GM19240 (cell line): Measurements from ENCODE around the gene LTBR.
A peak's percentile ranks its signal among the peaks of the same experiment; 100 is the strongest.
"Not testable (repeated sequence)": the region's sequence is repeated elsewhere in the genome, so short reads cannot be mapped to it uniquely, and the experiment has no call there.

Source experiments
- DNase-seq: peaks from one replicate; pipeline ENCODE4 v3.0.0; 2011; ENCODE audit warnings: low spot score; ENCODE audit not compliant: insufficient read length

Gene LTBR

DNA sequence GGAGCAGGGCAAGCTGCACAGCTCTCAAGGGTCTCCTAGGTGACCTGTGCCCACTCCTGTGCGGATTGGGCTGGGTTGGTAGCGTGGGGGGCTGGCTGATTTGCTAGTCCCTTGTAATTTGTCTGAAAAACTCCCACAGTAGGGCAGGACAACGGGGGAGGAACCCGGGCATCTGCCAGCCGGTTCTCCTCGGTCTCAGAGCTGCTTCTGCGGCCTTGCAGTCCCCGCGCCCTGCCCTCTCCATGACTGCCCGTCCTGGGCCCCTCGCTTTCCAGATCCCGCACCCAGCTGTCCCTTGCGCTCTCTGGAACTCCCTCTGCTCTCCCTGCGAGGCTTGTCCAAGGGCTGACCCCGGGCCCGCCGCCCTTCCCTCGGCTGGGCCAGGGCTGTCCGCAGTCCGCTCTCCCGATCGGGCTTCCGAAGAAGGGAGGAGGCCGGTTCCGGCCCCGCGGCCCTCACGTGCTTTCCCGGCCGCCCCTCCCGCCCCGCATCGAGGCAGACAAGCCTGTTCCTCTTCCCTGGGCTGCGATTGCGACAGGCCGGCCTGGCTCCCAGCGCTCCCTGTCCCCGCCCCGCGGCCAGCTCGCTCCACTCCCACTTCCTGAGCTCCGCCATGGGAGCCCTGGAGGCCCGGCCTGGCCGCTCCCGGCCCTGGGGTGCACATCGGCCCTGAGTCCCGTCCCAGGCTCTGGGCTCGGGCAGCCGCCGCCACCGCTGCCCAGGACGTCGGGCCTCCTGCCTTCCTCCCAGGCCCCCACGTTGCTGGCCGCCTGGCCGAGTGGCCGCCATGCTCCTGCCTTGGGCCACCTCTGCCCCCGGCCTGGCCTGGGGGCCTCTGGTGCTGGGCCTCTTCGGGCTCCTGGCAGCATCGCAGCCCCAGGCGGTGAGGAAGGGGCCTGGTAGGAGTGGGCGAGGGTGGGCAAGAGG is at the start of gene LTBR:
LTBR (plus strand) TSS at position 591 of the 927 bp plus-strand sequence; CDS start at position 788, 197 bp downstream.
- no peak for DNase-seq

DNA sequence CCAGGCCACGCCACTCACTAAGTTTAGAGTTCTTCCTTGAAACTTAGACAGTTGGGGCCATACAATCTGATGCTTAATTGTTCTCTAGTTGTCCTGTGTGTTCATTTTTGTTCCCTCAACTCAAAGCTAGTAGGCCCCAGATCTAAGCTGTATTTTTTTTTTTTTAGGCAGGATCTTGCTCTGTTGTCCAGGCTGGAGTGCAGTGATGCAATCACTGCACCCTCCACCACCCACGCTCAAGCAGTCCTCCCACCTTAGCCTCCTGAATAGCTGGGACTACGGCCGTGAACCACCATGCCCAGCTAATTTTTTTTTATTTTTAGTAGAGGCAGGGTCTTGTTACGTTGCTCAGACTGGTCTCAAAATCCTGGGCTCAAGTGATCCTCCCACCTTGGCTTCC is 49.6 kb upstream of the LTBR start:
- no peak for DNase-seq

DNA sequence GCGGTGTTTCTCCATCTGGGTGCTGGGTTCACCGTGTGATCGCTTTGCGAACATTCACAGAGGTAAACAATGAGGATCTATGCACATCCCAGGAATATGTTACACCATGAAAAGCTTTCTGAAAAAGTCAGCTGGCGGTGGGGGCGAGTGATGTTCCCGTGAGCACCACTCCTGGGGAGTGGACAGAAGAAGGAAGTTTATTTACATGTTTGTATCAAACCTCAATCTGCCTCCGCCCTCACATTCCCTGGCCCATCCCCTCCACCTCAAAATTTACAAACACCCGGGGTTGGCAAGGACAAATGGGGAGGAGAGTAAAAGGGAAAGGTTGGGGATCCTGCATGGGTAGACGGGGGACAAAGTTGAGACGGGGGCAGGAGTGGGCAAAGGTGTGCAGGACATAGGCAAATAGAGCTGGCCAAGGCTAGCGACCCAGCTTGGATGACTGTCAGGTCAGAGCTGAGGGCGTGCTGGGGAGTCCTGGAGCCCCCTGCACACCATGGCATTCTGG is 49.0 kb upstream of the LTBR start:
- no peak for DNase-seq

DNA sequence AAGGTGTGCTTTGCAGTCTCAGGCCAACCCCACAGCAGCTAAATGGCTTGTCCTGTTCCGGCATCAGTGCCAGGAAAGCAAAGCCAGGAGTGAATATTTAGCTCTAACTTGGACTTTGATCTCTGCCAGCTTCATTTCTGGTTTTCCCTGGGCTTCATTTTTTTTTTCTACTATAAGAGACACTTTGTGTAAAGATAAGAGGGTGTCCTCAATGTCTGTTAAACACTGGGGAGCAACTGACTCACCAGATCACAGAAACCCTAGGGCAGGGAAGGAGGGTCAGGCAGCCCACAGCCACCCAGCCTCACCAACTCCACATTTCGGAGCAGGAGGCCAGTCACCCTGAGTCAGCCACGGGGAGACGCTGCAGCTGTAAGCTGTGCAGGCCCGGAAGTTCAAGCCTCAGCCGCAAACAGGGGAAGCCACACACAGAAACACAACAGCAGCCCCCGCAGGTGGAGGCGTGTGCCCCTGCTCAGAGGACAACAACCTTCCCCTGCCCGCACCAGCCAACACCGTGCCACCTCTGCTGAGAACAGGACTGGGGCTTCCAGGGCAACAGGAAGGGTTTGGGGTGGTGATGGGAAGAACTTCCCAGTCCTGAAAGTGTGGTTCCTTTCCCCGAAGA is 48.4 kb upstream of the LTBR start:
- peak; percentile 95 for DNase-seq

DNA sequence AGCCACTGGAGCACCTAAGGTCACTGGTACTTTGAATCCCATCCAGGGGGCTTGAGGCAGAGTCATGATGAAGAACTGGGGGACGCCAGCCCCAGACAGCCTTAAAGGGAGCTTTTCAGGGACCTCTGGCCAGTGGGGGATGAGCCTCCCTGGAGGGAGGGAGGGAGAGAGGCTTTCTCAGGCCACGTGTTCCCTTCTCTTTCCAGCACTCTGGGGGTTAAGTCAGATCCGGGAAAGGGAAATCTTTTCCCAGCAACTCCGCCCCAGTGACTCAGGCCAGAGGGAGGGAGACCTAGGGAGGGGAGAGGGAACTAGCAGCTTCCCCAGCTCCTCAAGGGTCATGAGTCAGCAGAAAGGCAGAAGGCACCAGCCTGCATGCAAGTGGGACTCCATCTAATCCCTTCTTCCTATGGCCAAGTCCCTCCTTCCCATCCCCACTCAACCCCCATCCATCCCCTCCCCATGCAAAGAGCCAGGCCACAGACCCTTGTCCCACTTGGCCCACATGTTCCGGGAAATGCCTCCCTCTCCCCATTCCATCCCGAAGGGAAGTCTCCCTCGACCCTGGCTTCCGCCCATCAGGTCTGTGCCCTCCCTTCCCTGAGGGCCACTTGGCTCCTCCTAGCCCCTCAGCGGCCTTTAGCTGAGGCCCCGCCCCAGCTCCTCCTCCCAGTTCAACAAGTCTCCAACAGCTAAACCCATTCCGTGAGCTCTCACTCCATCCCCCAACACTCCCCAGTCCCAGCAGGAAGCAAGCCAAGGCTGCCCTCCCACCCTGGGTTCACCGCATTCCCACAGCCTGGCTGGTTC is 47.7 kb upstream of the LTBR start:
- DNase-seq = peak; percentile 57

DNA sequence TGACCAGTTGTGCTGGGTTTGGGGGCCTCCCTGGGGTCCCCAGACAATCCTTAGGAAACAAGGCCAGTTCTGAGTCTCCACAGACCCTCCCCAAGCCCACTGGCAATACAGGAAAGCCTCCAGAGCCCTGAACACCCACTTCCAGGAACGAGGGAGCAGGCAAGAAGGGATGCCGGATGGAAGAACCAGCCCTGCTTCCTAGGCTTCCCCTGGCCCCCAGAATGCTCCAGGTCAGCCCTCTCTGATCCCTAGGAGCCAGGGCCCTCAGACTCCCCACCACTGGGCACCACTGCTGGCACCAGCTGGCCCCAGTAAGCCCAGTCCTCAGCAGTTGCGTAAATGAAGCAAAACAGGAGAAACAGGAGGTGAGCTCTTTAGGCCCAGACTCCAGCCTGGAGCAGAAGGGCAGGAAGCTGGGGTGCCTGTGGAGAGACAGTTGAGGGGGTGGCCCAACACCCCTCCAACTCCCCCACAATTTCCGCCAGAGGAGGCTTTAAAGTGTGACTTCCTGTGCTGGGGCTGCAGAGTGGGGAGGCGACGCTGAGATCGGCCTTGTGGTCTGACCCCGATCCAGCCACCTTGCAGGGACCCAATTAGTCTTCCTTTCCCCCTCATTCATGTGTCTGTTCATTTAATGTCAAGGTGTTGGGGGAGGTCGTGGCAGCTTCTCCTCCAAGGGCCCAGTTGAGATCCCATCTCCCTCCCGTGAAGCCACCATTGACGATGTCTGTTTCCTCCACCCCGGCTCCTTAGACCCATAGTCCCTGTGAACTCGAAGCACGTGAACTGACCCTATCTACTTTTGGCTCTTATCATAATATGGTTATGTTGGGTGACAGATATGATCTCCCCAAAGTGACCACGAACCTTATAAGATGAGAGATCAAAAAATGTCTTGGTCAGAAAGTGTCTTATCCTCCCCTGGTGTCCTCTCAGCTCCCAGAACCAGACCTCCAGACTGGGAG is 46.8 kb upstream of the LTBR start:
- DNase-seq = peak; percentile 44

DNA sequence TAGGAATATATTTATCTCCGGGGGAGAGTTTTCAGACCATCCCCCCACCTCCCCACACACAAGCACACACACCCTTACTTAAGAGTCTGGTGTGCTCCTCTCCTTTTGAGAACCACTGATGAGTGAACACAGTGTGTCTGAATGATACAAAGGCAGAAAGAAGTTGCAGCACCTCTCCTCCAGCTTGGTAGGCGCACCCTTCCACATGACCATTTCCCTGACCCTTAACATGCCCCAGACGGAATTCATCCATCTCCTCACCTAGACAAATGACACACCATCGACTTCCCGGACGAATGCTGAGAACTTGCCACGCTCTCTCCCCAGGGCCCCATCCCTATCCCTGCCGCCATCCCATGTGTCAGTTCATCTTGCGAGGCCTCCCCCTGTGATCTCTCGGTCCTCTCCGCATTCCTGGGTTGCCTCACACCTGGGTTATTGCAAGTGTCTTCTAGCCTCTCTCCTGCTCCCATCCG is 46.0 kb upstream of the LTBR start:
- DNase-seq = no peak

DNA sequence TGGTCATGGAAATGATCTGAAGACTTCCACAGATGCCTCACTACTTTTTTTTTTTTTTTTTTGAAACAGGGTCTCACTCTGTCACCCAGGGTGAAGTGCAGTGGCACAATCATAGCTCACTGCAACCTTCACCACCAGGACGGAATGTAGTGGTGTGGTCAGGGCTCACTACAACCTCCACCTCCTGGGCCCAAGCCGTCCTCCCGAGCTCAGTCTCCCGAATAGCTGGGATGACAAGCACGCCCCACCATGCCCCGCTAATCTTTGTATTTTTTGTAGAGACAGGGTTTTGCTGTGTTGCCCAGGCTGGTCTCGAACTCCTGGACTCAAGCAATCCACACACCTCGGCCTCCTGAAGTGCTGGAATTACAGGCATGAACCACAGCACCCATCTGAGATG is 45.4 kb upstream of the LTBR start:
- DNase-seq = not testable (repeated sequence)

DNA sequence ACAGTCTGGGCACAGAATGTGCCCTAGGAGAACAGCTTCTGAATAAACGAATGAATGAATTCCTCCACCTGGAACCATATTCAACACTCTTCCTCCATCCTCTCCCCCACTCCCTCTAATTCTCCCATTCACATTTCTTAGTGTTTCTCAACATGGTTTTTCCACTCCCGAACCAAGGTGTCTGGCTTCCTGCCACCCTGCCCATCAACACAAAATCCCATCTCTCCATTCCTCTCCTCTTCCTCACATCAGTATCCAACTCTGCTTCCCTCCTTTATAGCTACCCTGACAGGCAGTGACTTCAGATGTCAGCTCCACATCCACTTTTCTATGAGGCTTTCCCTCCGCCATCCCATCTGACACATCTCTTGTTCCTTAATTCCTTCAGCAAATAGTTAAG is 45.0 kb upstream of the LTBR start:
- DNase-seq = no peak

DNA sequence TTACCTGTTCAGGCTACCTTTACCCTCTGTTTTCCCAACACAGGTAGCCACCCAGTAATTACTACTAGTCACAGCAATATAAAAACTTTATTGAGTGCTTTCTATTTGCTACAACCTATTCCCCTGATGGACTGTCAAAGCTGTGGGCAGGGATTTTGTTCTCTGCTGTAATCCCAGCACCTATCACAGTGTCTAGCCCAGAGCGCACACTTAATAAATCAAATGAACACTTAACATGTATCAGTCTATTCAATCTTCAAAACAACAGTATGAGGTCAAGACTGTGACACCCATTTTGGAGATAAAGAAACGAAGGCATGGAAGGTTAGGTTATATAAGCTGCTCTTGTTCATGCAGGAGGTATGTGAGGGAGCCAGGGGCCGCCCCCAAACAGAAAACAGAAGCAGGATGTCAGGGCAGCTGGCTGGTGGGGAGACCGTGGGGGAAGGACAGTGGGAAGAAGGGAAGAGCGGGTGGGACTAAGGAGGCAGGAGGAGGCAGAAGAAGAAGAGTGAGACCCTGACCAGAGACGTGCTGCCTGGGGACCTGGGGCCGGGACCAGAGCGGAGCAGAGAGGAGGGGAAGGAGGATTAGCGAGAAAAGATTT is 43.8 kb upstream of the LTBR start:
- no peak for DNase-seq

DNA sequence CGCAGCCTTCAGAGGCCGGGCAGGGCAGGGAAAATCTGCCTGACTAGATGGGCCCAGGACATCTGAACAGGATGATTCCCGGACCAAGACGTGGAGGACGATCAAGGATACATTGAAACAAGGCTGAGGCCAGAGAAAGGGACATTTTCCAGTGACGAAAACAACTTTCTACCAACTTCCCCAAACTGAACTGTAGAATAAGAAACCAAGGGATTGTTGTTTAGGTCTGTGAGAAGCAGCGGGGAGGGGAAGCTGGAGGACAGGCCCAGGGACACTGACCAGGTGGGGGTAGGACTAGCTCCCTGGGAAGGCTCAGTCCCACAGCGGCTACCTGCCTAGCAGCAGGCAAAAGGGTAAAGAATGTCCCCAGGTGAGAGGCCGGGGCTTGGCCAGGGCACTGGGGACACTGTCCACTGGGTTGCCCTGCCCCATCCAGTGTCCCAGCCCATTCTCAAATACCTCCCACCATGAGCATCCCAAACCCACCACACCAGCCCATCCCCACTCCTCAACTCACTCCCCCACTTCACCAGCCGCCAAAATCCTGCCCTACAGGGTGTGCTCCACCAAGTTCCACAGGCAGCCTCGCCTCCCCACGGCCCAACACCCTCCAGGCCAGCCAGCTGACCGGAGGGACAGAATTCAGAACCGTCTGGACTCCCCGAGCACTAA is 43.1 kb upstream of the LTBR start:
- no peak for DNase-seq

DNA sequence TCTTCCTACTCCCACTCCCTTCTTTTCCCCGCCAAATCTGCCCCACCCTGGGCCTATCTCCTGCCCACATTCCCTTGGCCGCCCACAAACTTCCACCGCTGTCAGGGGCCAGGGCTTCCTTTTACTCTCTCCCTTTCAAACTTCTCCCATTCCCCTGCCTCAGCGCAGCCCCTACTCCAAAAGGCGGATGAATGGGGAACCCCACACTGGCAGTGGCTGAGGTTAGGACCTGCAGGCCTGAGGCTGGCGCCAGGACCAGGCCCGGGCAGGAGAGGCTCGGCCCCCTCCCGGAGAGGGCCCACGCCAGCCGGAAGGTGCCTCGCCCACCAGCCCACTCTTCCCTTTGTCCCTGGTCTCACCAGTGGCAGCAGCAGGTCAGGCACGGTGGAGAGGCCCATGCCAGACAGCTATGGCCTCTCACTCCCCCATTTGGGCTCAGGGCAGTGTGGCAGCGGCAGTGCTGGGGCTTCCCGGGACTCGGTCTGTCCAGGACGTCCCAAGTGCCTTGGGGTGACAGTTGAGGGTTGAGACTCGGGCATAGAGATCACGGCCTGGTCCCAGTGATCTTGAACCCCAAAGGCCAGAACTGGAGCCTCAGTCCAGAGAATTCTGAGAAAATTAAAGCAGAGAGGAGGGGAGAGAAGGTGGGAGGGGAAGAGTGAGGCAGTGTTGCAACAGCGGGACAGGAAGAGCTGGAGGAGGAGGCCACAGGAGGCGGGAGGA is 42.4 kb upstream of the LTBR start, which contains the start of gene TNFRSF1A:
TNFRSF1A (minus strand) TSS at position 660 of the 723 bp plus-strand sequence; CDS start at position 398, 262 bp downstream.
- no peak for DNase-seq

DNA sequence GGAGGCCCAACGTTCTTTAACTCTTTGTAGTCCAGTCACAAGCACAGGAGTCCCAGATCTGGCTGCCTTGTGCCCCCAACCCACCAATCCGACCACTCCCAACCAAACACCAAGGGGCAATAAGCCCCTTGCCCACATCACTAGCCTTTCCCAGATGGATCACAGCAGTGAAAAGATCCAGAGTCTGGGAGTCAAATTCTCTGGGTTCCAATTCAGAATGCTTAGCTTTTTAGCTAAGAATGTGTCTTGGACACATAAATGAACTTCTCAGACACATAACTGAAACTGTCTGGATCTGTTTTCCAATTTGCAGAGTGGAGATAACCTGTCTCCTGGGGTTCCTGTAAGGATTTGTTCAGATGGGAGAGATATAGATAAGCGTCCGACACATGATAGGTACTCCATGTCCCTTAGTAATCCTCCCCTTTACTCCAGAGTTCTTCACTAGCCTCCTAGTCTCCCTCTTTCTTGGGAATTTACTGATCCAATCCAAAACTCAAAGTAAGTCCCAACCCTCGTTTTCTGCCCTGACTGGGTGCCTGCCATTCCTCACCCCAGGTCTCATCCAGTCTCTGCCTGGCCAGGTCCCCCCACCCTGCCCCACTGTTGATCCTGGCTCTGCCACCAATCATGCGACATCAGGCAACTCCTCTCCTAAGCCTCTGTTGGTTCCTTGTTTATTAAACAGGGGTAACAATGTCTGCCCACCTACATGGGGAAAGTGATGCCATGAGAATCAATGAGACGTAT is 41.6 kb upstream of the LTBR start:
- DNase-seq = no peak

DNA sequence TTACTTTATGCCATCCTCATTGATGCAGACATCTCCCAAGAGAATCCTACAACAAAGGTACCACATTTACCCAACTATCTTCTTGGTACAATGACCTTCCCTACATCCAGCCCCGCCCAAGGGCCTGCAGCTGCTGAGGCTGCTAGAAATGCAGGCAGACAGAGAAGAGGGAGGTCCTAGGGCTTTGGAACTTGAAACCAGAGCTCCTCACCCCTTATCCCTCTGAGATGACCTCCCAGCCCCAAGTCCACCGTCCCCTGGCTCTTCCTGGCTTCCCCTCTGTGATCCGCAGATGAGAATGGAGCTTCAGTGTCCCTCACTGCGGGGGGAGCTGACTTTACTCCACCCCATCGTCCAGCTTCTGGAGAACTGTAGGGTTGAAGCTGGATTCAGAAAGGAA is 40.4 kb upstream of the LTBR start:
- DNase-seq = no peak

DNA sequence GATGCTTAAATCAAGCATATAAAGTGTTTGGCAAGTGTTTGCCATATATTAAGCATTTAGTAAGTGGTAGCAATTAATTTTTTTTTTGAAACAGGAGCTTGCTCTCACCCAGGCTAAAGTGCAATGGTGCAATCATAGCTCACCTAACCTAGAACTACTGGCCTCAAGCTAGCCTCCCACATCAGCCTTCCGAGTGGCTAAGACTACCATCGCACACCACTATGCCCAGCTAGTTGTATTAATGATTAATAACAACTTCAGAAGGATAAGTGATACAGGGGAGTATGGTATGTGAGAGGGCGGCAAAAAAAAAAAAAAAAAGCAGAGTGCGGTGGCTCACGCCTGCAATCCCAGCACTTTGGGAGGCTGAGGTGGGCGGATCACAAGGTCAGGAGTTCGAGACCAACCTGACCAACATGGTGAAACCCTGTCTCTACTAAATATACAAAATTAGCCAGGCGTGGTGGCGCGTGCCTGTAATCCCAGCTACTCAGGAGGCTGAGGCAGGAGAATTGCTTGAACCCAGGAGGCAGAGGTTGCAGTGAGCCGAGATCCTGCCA is 39.8 kb upstream of the LTBR start:
- DNase-seq = not testable (repeated sequence)

DNA sequence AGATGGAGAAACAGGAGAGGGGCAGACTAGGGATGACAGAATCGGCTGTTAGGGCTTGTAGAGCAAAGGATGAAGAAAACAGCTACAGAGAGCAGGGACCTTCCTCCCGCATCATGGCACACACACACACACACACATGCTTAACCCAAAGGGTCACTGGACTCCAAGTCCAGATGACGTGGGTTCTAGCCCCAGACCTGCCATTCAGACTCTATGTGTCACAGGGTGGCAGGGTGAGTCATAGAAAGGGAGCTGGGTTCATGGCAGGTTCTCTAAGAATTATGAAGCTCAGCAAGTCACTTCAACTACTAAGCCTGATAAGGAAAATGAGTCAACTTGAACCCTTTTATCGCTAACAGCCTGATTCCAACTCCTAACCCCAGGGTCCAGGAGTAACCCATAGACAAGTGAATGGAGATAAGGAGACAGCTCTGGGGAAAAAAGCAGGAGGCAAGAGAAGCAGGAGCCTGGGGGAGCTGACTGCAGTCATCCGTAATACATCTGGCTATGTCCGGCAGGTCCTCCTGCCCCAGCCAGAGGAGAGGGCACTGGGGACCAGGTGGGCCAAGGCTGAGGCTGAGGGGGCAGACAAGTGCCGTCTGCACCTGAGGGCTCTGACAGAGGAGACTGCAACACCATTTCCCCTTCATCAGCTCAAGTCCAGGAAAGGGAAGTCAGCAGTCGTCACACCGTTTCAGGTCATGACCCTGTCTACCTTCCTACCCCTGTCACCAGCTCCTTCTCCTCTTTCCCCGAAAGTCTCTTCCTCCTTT is 38.5 kb upstream of the LTBR start:
- no peak for DNase-seq
